NCI-H1436 treated with DMSO at 0.1 percent for 48 hours (cell line): ENCODE results near the gene STAT4.

Source experiments
- DNase-seq: peaks from one replicate; lab custom pipeline; 2025; lab: John Stamatoyannopoulos, UW

Gene STAT4

GRCh38 chr2:191082321-191082720, 68.5 kb downstream of the STAT4 start:
- DNase-seq: no peak

GRCh38 chr2:191081411-191082155, 69.2 kb downstream of the STAT4 start:
- no peak for DNase-seq

GRCh38 chr2:191078165-191078867, 72.5 kb downstream of the STAT4 start:
- DNase-seq: no peak

- no peak for DNase-seq
Measured at GRCh38 chr2:191070276-191070675, 80.5 kb downstream of the STAT4 start.

- DNase-seq: no peak
Measured at GRCh38 chr2:191069606-191070005, 81.2 kb downstream of the STAT4 start.

- no peak for DNase-seq
Measured at GRCh38 chr2:191066919-191067233, 83.9 kb downstream of the STAT4 start.

- no peak for DNase-seq
Measured at GRCh38 chr2:191066197-191066918, 84.4 kb downstream of the STAT4 start.

GRCh38 chr2:191065785-191066184, 85.0 kb downstream of the STAT4 start:
- DNase-seq: no peak

- DNase-seq: no peak
Measured at GRCh38 chr2:191064590-191064989, 86.2 kb downstream of the STAT4 start.

GRCh38 chr2:191063584-191063983, 87.2 kb downstream of the STAT4 start:
- no peak for DNase-seq

GRCh38 chr2:191061381-191061980, 89.3 kb downstream of the STAT4 start:
- DNase-seq: no peak

- DNase-seq: no peak
Measured at GRCh38 chr2:191059308-191059707, 91.5 kb downstream of the STAT4 start.

- DNase-seq: no peak
Measured at GRCh38 chr2:191056228-191056627, 94.6 kb downstream of the STAT4 start.

- no peak for DNase-seq
Measured at GRCh38 chr2:191053256-191053655, 97.5 kb downstream of the STAT4 start.

- no peak for DNase-seq
Measured at GRCh38 chr2:191051825-191052778, 98.7 kb downstream of the STAT4 start.

GRCh38 chr2:191051177-191051576, 99.6 kb downstream of the STAT4 start:
- DNase-seq: no peak

GRCh38 chr2:191050640-191050987, 100.2 kb downstream of the STAT4 start:
- DNase-seq: no peak

- no peak for DNase-seq
Measured at GRCh38 chr2:191049728-191050639, 100.8 kb downstream of the STAT4 start.

- no peak for DNase-seq
Measured at GRCh38 chr2:191048073-191048472, 102.7 kb downstream of the STAT4 start.

- no peak for DNase-seq
Measured at GRCh38 chr2:191045141-191045540, 105.7 kb downstream of the STAT4 start.

GRCh38 chr2:191043438-191043837, 107.4 kb downstream of the STAT4 start:
- no peak for DNase-seq
